PC-9 (cell line): ENCODE data around the gene PCDH9.

ENCODE experiments used
- CTCF ChIP-seq: fragments of 200-600 bp; sonication (generic); conservative IDR thresholded peaks from 2 replicates; pipeline ENCODE4 v1.6.1; 2017; ENCODE audit warnings: mixed run types, antibody characterized with exemption, mild to moderate bottlenecking, moderate library complexity
- EZH2 ChIP-seq: fragments of 200-600 bp; sonication (generic); IDR thresholded peaks from 2 replicates; pipeline ENCODE4 v1.8.0; 2017; ENCODE audit warnings: antibody characterized with exemption, low read depth

DNA sequence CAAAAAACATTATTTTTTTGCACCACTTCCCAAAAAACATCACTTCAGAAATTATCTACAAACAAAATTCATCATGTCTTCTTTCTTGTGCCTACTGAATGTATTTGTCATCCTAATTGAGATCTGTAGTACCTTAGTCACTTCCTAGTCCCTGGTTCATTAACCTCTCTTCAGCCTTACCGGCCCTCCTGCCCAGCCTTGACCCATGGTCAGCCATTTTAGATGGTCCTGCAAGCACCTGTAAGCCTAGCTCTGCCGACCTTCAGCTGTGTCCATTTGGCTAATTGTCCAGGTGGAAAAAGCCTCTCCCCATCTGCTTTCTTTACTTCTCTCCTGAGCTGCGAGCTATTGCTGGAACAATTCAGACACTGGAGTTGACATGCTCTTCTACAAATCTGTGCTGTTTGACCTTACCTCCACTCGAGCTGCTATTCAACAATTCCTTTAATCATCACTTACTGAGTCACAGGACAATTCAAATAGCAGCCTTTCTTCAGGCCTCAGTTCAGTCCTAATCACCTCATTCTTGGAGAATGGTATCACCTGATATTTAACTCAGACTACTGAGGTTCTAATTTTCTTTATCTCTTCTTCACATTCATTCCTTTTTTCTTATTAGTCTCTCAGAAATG lies 882.5 kb downstream of the PCDH9 start:
- no peak for TF ChIP-seq CTCF
- no peak for TF ChIP-seq EZH2
